HEK293 (cell line): ENCODE results near the gene CETN3.

ENCODE experiments used
- CTCF ChIA-PET: fragments of 350-600 bp; formaldehyde crosslinking; extraction: SDS; loops from one replicate; lab custom pipeline; 2021; ENCODE audit warnings: antibody characterized with exemption; lab: Yijun Ruan, JAX
- POLR2A ChIA-PET: fragments of 300-600 bp; formaldehyde crosslinking; extraction: SDS; loops from one replicate; lab custom pipeline; 2020; ENCODE audit warnings: antibody characterized with exemption, inconsistent platforms; lab: Yijun Ruan, JAX
- H3K27ac ChIP-seq: fragments of 200-500 bp; sonication (Bioruptor generic); 2 replicates; pipeline ENCODE4 v1.5.1; 2014; ENCODE audit warnings: low read depth, low read length, control low read depth, inconsistent platforms; ENCODE audit errors: extremely low read depth
- H3K36me3 ChIP-seq, 2 experiments: fragments of 200-500 bp in 1 of 2; sonication (Bioruptor generic) in 1 of 2; 1 replicate in 1 of 2; 2 replicates in 1 of 2; pipeline ENCODE4 v1.5.1; 2014 to 2017; ENCODE audit warnings: inconsistent platforms in 2 of 2, low read length in 2 of 2; ENCODE audit not compliant: control insufficient read depth in 2 of 2, insufficient read depth in 1 of 2
- H3K4me1 ChIP-seq: fragments of 200-500 bp; sonication (Bioruptor generic); 2 replicates; pipeline ENCODE4 v1.5.1; 2014; ENCODE audit warnings: mild to moderate bottlenecking, low read length, inconsistent platforms; ENCODE audit not compliant: control insufficient read depth, insufficient read depth
- H3K4me3 ChIP-seq: 2 replicates; pipeline ENCODE4 v1.5.1; 2011; ENCODE audit warnings: low read depth, mild to moderate bottlenecking, control low read depth, low read length, moderate library complexity
- H3K9me3 ChIP-seq: fragments of 200-500 bp; sonication (Bioruptor generic); 2 replicates; pipeline ENCODE4 v1.5.1; 2014; ENCODE audit warnings: low read depth, low read length, inconsistent platforms; ENCODE audit not compliant: control insufficient read depth, insufficient read depth
- GLI2 ChIP-seq: fragments of 450-650 bp; formaldehyde crosslinking; IDR thresholded peaks from 2 replicates; pipeline ENCODE4; 2017; ENCODE audit warnings: missing biosample characterization, missing genetic modification characterization, low read depth, borderline replicate concordance
- KLF16 ChIP-seq: fragments of 450-650 bp; formaldehyde crosslinking; IDR thresholded peaks from 2 replicates; pipeline ENCODE4 v1.5.1; 2017; ENCODE audit warnings: missing biosample characterization, missing genetic modification characterization
- KLF8 ChIP-seq: fragments of 450-650 bp; formaldehyde crosslinking; IDR thresholded peaks from 2 replicates; pipeline ENCODE4 v1.5.1; 2016; ENCODE audit warnings: missing biosample characterization, missing genetic modification characterization
- OSR2 ChIP-seq: fragments of 450-650 bp; formaldehyde crosslinking; IDR thresholded peaks from 2 replicates; pipeline ENCODE4 v1.5.1; 2016; ENCODE audit warnings: missing biosample characterization, missing genetic modification characterization
- SP7 ChIP-seq: fragments of 450-650 bp; formaldehyde crosslinking; IDR thresholded peaks from 2 replicates; pipeline ENCODE4 v1.5.1; 2016; ENCODE audit warnings: missing biosample characterization, missing genetic modification characterization
- WT1 ChIP-seq: fragments of 450-650 bp; formaldehyde crosslinking; IDR thresholded peaks from 2 replicates; pipeline ENCODE4 v1.5.1; 2016; ENCODE audit warnings: missing biosample characterization, missing genetic modification characterization
- ZNF10 ChIP-seq: fragments of 450-650 bp; formaldehyde crosslinking; IDR thresholded peaks from 2 replicates; pipeline ENCODE4 v1.5.1; 2017; ENCODE audit warnings: missing biosample characterization, missing genetic modification characterization
- ZNF184 ChIP-seq: fragments of 450-650 bp; IDR thresholded peaks from 2 replicates; pipeline ENCODE4 v1.5.1; 2018; ENCODE audit warnings: missing biosample characterization, mild to moderate bottlenecking, missing genetic modification characterization
- ZNF19 ChIP-seq: fragments of 450-650 bp; formaldehyde crosslinking; IDR thresholded peaks from 2 replicates; pipeline ENCODE4; 2016; ENCODE audit warnings: missing biosample characterization, missing genetic modification characterization, low read depth
- ZNF23 ChIP-seq: fragments of 450-650 bp; formaldehyde crosslinking; IDR thresholded peaks from 2 replicates; pipeline ENCODE4 v1.5.1; 2016; ENCODE audit warnings: missing biosample characterization, missing genetic modification characterization, borderline replicate concordance
- ZNF239 ChIP-seq: fragments of 450-650 bp; formaldehyde crosslinking; IDR thresholded peaks from 2 replicates; pipeline ENCODE4 v1.5.1; 2016; ENCODE audit warnings: missing biosample characterization, missing genetic modification characterization
- ZNF266 ChIP-seq: fragments of 450-650 bp; formaldehyde crosslinking; IDR thresholded peaks from 2 replicates; pipeline ENCODE4 v1.5.1; 2016; ENCODE audit warnings: missing biosample characterization, missing genetic modification characterization, low read depth
- ZNF274 ChIP-seq, 2 experiments: fragments of 200-500 bp in 1 of 2; fragments of 450-650 bp in 1 of 2; sonication (Bioruptor generic) in 1 of 2; formaldehyde crosslinking in 1 of 2; IDR thresholded peaks; 2 replicates each; pipeline versions ENCODE4 v1.5.1 to v1.6.1; 2014 to 2016; ENCODE audit warnings: borderline replicate concordance in 1 of 2, inconsistent platforms in 1 of 2, low read length in 1 of 2, missing biosample characterization in 1 of 2, missing genetic modification characterization in 1 of 2
- ZNF302 ChIP-seq: fragments of 450-650 bp; formaldehyde crosslinking; IDR thresholded peaks from 2 replicates; pipeline ENCODE4 v1.5.1; 2016; ENCODE audit warnings: missing biosample characterization, missing genetic modification characterization, low read depth
- ZNF768 ChIP-seq: fragments of 450-650 bp; formaldehyde crosslinking; IDR thresholded peaks from 2 replicates; pipeline ENCODE4 v1.5.1; 2018; ENCODE audit warnings: missing biosample characterization, mild to moderate bottlenecking, missing genetic modification characterization
- ZSCAN30 ChIP-seq: fragments of 450-650 bp; IDR thresholded peaks from 2 replicates; pipeline ENCODE4 v1.5.1; 2018; ENCODE audit warnings: missing biosample characterization, mild to moderate bottlenecking, missing genetic modification characterization, moderate library complexity
- TF ChIP-seq, protein P1 (sequence below): fragments of 450-650 bp; formaldehyde crosslinking; IDR thresholded peaks from 2 replicates; pipeline ENCODE4 v1.5.1; 2016; ENCODE audit warnings: missing biosample characterization, missing genetic modification characterization
- TF ChIP-seq, protein P2 (sequence below): fragments of 450-650 bp; formaldehyde crosslinking; IDR thresholded peaks from 2 replicates; pipeline ENCODE4 v1.5.0; 2017; ENCODE audit warnings: missing biosample characterization, missing genetic modification characterization, borderline replicate concordance
- TF ChIP-seq, protein P3 (sequence below): fragments of 450-650 bp; IDR thresholded peaks from 2 replicates; pipeline ENCODE4 v1.5.1; 2018; ENCODE audit warnings: missing biosample characterization, mild to moderate bottlenecking, missing genetic modification characterization
- TF ChIP-seq, protein P4 (sequence below): fragments of 450-650 bp; formaldehyde crosslinking; IDR thresholded peaks from 2 replicates; pipeline ENCODE4 v1.5.1; 2016; ENCODE audit warnings: missing biosample characterization, missing genetic modification characterization
- TF ChIP-seq, protein P5 (sequence below): fragments of 450-650 bp; formaldehyde crosslinking; IDR thresholded peaks from 2 replicates; pipeline ENCODE4 v1.5.1; 2016; ENCODE audit warnings: missing biosample characterization, missing genetic modification characterization, borderline replicate concordance

The CETN3 gene

DNA sequence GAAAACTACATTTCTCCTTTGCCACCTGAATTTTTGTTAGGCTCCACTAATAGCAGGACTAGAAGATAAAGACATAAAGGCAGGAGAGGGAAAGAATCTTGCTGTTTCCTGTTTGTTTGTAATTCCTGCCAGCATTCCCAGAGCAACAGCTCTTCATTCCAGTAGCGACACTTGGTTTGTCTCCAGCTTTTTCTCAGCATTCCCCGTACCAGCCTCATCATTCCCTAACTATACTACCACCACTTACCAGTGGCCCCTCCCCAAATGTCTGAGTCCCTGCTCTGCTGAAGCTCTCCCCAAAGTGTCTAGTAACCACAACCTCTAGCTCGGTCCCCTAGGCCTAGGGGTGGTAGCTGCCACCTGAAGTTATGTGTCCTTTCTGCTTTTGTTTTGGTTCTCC, 18.6 kb downstream of the CETN3 start:
- H3K27ac ChIP-seq, result no peak overlapping the region
- no peak for TF ChIP-seq ZNF19 (tag by site-specific recombination)
- no peak for TF ChIP-seq ZNF10 (tag by site-specific recombination)
- TF ChIP-seq, protein P1, sequence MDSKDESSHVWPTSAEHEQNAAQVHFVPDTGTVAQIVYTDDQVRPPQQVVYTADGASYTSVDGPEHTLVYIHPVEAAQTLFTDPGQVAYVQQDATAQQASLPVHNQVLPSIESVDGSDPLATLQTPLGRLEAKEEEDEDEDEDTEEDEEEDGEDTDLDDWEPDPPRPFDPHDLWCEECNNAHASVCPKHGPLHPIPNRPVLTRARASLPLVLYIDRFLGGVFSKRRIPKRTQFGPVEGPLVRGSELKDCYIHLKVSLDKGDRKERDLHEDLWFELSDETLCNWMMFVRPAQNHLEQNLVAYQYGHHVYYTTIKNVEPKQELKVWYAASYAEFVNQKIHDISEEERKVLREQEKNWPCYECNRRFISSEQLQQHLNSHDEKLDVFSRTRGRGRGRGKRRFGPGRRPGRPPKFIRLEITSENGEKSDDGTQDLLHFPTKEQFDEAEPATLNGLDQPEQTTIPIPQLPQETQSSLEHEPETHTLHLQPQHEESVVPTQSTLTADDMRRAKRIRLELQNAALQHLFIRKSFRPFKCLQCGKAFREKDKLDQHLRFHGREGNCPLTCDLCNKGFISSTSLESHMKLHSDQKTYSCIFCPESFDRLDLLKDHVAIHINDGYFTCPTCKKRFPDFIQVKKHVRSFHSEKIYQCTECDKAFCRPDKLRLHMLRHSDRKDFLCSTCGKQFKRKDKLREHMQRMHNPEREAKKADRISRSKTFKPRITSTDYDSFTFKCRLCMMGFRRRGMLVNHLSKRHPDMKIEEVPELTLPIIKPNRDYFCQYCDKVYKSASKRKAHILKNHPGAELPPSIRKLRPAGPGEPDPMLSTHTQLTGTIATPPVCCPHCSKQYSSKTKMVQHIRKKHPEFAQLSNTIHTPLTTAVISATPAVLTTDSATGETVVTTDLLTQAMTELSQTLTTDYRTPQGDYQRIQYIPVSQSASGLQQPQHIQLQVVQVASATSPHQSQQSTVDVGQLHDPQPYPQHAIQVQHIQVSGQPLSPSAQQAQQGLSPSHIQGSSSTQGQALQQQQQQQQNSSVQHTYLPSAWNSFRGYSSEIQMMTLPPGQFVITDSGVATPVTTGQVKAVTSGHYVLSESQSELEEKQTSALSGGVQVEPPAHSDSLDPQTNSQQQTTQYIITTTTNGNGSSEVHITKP, result 0 out of 2 replicates have a peak, but pooled peaks have one; percentile 8
- no peak overlapping the region for H3K4me3 ChIP-seq
- peaks cover 7 to 9% of the 10 kb centered on the region in 2 experiments for H3K36me3 ChIP-seq
- CTCF ChIA-PET, result interaction anchor here (0.9 kb wide), 1 partner anchor 393 kb away, joined by 3 read pairs; no protein-coding TSS in a partner anchor
- POLR2A ChIA-PET, result interaction anchor here (0.6 to 0.9 kb wide), 2 partner anchors 19 to 58 kb away, joined by 3 to 4 read pairs; partner anchors contain the start of gene CETN3
- H3K9me3 ChIP-seq, result no peaks in the 10 kb centered on the region
- no peaks in the 10 kb centered on the region for H3K4me1 ChIP-seq

DNA sequence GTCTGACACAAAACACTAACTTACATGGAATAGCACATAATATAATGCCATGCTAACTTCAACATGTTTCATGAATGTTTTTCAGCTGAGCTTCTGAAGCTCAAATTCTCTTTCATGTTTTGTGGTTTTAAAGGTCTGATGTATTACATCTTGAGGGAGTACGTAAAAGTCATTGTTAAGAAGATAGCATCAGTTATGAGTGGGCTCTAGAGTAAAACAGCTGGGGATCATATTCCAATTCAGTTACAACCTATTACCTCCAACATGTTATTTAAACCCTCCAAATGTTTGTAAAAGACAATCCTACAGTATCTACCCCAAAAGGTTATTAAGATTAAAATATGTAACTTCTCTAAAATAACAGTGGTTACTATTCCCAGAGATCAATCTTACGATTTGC, 19.2 kb downstream of the CETN3 start:
- H3K4me3 ChIP-seq, result no peak overlapping the region
- H3K9me3 ChIP-seq, result no peaks in the 10 kb centered on the region
- no peak overlapping the region for H3K27ac ChIP-seq
- CTCF ChIA-PET, result interaction anchor here (0.7 to 0.9 kb wide), 2 partner anchors 246 to 394 kb away, joined by 3 read pairs; no protein-coding TSS in a partner anchor
- H3K4me1 ChIP-seq, result no peaks in the 10 kb centered on the region
- peaks cover 7 to 9% of the 10 kb centered on the region in 2 experiments for H3K36me3 ChIP-seq
- POLR2A ChIA-PET, result interaction anchor here (0.6 to 1.1 kb wide), 2 partner anchors 19 to 58 kb away, joined by 4 to 5 read pairs; partner anchors contain the start of gene CETN3
- peak; percentile 58 for TF ChIP-seq WT1
- no peak for TF ChIP-seq ZNF274 (IDR thresholded peaks at IDR 0.05; ENCODE audit: low read length)
- TF ChIP-seq ZNF274 (tag by site-specific recombination; IDR thresholded peaks at IDR 0.05; ENCODE audit: borderline replicate concordance), result no peak
- TF ChIP-seq, protein P2, sequence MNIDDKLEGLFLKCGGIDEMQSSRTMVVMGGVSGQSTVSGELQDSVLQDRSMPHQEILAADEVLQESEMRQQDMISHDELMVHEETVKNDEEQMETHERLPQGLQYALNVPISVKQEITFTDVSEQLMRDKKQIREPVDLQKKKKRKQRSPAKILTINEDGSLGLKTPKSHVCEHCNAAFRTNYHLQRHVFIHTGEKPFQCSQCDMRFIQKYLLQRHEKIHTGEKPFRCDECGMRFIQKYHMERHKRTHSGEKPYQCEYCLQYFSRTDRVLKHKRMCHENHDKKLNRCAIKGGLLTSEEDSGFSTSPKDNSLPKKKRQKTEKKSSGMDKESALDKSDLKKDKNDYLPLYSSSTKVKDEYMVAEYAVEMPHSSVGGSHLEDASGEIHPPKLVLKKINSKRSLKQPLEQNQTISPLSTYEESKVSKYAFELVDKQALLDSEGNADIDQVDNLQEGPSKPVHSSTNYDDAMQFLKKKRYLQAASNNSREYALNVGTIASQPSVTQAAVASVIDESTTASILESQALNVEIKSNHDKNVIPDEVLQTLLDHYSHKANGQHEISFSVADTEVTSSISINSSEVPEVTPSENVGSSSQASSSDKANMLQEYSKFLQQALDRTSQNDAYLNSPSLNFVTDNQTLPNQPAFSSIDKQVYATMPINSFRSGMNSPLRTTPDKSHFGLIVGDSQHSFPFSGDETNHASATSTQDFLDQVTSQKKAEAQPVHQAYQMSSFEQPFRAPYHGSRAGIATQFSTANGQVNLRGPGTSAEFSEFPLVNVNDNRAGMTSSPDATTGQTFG, result no peak
- TF ChIP-seq, protein P3, sequence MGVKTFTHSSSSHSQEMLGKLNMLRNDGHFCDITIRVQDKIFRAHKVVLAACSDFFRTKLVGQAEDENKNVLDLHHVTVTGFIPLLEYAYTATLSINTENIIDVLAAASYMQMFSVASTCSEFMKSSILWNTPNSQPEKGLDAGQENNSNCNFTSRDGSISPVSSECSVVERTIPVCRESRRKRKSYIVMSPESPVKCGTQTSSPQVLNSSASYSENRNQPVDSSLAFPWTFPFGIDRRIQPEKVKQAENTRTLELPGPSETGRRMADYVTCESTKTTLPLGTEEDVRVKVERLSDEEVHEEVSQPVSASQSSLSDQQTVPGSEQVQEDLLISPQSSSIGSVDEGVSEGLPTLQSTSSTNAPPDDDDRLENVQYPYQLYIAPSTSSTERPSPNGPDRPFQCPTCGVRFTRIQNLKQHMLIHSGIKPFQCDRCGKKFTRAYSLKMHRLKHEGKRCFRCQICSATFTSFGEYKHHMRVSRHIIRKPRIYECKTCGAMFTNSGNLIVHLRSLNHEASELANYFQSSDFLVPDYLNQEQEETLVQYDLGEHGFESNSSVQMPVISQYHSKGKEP (tag by site-specific recombination), result no peak
- TF ChIP-seq OSR2 (tag by site-specific recombination), result peak; percentile 38; the same call in 1 of the 2 replicates
- 0 out of 2 replicates have a peak, but pooled peaks have one; percentile 14 for TF ChIP-seq SP7 (tag by site-specific recombination)
- no peak for TF ChIP-seq KLF8 (tag by site-specific recombination)
- TF ChIP-seq ZNF239, result no peak
- TF ChIP-seq ZNF302 (tag by site-specific recombination), result no peak
- TF ChIP-seq ZNF184 (tag by site-specific recombination), result no peak
- TF ChIP-seq ZNF266 (tag by site-specific recombination), result no peak
- TF ChIP-seq, protein P4, sequence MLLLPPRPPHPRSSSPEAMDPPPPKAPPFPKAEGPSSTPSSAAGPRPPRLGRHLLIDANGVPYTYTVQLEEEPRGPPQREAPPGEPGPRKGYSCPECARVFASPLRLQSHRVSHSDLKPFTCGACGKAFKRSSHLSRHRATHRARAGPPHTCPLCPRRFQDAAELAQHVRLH (tag by site-specific recombination), result 0 out of 2 replicates have a peak, but pooled peaks have one; percentile 15
- no peak for TF ChIP-seq KLF16 (tag by site-specific recombination)
- no peak for TF ChIP-seq ZNF768
- TF ChIP-seq ZNF23 (tag by site-specific recombination), result no peak
- TF ChIP-seq, protein P5, sequence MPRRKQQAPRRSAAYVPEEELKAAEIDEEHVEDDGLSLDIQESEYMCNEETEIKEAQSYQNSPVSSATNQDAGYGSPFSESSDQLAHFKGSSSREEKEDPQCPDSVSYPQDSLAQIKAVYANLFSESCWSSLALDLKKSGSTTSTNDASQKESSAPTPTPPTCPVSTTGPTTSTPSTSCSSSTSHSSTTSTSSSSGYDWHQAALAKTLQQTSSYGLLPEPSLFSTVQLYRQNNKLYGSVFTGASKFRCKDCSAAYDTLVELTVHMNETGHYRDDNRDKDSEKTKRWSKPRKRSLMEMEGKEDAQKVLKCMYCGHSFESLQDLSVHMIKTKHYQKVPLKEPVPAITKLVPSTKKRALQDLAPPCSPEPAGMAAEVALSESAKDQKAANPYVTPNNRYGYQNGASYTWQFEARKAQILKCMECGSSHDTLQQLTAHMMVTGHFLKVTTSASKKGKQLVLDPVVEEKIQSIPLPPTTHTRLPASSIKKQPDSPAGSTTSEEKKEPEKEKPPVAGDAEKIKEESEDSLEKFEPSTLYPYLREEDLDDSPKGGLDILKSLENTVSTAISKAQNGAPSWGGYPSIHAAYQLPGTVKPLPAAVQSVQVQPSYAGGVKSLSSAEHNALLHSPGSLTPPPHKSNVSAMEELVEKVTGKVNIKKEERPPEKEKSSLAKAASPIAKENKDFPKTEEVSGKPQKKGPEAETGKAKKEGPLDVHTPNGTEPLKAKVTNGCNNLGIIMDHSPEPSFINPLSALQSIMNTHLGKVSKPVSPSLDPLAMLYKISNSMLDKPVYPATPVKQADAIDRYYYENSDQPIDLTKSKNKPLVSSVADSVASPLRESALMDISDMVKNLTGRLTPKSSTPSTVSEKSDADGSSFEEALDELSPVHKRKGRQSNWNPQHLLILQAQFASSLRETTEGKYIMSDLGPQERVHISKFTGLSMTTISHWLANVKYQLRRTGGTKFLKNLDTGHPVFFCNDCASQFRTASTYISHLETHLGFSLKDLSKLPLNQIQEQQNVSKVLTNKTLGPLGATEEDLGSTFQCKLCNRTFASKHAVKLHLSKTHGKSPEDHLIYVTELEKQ (tag by site-specific recombination), result no peak; the same call in 1 of the 2 replicates
- TF ChIP-seq ZSCAN30 (tag by site-specific recombination), result no peak
- 0 out of 2 replicates have a peak, but pooled peaks have one; percentile 24 for TF ChIP-seq GLI2
